Measurements from ENCODE around the gene CDH12.
"Not testable (repeated sequence)": the region's sequence is repeated elsewhere in the genome, so short reads cannot be mapped to it uniquely, and the experiment has no call there.

CDH12 gene

GRCh38 chr5:22644859-22645258 lies 208.3 kb downstream of the CDH12 start:
- DNase-seq, result no peak

- no peak for DNase-seq
These were observed 209.8 kb downstream of the CDH12 start for GRCh38 chr5:22643356-22643755.

DNA sequence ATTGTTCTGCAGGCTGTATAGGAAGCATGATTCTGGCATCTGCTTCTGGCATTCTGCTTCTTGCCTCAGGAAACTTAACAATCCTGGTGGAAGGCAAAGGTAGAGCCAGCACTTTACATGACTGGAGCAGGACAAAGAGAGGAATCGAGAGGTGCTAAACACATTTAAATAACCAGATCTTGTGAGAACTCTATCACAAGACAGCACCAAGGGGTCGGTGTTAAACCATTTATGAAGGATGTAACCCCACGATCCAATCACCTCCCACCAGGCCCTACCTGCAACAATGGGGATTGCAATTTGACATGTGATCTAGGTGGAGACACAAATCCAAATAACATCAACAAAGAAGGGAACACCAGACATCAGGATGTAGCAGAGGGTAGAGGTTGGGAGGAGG lies 221.5 kb downstream of the CDH12 start:
- no peak for DNase-seq

DNA sequence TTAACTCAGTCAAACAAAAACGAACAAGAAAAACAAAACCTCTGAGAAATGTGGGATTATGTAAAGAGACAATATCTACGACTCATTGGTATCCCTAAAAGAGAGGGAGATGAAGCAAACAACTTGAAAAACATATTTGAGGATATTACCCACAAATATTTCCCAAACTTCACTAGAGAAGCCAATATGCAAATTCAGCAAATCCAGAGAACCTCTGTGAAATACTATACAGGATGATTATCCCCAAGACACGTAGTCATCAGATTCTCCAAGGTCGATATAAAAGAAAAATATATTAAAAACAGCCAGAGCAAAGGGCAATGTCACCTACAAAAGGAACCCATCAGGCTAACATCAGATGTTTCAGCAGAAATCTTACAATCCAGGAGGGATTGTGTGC lies 226.1 kb downstream of the CDH12 start:
- no peak for DNase-seq

GRCh38 chr5:22625451-22625850 lies 227.7 kb downstream of the CDH12 start:
- DNase-seq, result no peak

DNA sequence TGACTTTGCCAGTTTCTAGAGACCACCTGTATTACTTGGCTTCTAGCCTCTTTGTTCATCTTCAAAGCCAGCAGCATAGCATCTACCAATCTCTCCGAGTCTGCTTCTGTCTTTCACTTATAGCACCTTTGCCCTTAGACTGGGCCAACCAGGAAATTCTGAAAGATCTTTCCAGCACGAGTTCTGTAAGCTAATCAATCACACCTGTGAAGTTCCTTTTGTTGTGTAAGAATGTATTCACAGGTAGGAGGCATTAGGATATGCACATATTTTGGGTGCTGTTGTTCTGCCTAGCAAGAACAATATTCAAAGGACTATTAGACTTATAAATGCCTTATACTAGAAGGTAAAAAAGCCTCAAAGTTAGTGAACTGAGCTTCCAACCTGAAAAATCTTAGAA lies 232.1 kb downstream of the CDH12 start:
- no peak for DNase-seq

- no peak for DNase-seq
These were observed 237.2 kb downstream of the CDH12 start for GRCh38 chr5:22615964-22616363.

- DNase-seq, result no peak
These were observed 238.6 kb downstream of the CDH12 start for GRCh38 chr5:22614486-22615094.

- DNase-seq, result no peak
These were observed 240.2 kb downstream of the CDH12 start for GRCh38 chr5:22612928-22613327.

DNA sequence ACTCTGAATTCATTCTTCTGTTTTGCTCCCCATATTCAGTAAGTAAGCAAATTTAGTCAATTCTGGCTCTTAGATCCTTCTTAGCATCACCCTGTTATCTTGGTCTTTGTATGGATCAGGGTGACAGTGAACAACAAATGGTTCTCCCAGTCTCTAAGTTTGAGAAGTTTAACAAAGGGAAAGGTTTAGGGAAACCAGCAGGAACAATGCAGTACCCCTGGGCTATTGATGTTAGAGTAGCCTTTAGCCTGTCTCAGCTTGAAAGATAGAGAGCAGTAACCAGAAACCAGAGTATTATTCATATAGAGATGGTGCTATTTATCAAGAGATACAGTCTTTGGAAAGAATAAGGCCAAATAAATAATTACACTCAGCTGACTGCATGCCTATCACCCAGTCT lies 241.8 kb downstream of the CDH12 start:
- DNase-seq, result no peak

DNA sequence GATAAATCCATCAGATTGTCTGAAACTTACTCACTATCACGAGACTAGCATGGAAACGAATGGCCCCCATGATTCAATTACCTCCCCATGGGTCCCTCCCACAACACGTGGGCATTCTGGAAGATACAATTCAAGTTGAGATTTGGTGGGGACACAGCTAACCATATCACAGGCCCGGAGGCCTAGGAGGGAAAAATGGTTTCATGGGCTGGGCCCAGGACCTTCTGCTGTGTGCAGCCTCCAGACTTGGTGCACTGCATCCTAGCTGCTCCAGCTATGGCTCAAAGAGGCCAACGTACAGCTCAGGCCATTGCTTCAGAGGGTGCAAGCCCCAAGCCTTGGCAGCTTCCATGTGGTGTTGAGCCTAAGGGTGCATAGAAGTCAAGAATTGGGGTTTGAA lies 245.6 kb downstream of the CDH12 start:
- not testable (repeated sequence) for DNase-seq

DNA sequence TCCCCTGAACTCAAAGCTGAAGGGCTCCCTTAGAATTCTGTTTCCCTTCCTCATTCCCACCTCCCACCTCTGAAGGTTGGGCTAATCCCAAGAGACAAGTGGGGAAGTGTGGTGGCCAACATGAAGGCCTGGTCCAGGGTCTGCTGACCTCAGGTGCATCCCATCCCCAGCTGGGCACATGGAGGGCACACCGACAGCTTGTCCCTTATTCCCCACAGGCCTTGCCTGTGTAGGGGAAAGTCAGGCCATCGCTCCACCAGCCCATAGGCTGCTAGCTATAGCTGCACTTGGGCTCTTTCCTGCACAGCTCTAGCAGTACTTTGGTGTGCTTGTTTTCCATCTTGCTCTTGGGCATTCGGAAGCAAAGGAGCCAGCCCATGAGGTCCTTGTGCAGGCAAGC lies 247.7 kb downstream of the CDH12 start:
- no peak for DNase-seq

DNA sequence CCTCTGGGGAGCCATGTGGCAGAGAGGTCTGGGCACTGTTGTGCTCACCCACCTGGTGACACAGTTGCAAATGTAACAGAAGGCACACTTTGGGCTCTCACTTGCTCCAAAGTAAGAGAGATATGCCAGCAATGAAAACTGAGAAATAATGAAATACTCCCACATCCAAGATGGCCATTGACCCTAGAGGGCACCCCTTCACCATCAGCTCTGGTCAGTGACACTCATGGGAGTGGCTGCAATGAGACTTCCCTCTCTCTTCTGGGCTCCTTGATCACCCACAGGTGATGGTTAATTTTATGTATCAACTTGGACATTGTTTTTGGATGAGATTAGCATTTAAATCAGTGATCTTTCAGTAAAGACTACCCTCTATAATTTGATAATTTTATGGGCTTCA lies 248.4 kb downstream of the CDH12 start:
- no peak for DNase-seq

DNA sequence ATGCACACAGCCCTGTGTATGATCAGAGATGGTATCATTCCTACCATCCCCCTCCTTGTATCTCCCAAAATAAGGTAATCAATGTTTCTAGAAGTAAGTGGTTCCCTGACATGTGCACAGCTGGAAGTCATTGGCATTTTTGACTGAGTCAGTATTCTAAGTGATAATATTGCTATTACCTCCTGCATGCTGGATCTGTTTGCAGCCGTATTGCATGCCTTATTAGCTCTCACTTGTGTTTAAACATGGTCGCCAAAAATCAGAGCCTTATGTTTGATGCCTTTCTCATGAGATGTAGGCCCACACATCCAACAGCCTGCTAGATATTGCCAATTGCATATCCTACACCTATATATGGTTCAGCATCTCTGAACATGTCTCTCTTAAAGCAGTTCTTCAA lies 254.3 kb downstream of the CDH12 start:
- DNase-seq, result no peak

DNA sequence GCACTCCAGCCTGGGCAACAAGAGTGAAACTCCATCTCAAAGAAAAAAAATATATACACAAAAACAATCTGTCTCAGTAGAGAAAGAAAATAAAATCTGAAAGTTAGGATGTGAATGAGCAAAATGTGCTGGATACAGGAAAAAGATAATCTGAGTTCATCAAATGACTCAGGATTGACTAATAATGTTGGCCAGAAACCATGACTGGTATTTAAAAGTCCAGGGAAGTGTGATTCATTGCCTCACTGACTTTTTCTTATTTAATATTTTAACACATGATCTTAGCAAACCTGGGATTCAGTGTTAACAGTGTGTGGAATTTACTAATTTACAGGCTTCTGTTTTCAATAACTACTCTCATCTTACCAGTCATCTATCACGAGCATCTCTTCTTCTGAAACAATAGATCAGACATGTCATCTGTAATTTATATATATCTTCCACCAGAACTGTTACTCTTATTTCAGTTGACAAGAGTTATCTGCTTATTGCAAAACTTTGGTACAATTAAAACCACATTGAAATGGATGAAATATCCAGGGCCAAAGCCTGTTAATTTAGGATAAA lies 256.7 kb downstream of the CDH12 start:
- DNase-seq, result no peak

DNA sequence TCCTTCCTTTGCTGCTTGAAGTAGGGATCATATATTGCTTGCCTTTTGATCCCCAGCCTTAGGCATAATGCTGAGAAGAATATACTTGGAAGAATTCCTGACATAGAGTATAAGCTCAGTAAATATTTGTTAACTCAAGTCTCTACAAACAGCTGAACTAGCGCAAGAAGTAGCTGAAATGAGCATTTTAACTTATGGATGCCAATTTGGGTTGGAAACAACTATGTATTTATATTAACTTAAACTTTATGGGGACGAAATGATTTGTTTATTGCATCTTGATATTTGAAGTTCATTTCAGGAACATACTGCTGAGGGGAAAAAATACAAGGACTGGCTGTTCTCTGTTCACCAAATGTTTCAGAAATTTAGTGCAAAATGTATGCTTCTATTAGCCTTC lies 258.7 kb downstream of the CDH12 start:
- no peak for DNase-seq

DNA sequence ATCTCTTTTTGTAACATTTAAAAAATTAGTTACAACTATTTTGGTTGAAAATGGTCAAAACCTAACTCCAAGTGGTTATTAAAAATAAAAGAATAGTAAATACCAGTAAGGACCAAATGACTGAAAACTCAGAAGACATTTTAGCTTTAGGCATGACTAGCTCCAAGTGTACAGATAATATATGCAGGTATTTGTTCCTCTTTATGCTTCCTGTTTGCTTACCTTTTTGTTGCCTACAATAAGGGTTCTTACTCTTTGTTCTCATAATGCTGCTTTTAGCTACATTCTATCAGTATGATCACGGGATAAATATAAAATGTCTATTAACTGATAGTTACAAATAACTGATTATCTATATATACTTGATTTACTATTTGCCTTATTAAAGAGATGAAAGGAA lies 259.6 kb downstream of the CDH12 start:
- no peak for DNase-seq

DNA sequence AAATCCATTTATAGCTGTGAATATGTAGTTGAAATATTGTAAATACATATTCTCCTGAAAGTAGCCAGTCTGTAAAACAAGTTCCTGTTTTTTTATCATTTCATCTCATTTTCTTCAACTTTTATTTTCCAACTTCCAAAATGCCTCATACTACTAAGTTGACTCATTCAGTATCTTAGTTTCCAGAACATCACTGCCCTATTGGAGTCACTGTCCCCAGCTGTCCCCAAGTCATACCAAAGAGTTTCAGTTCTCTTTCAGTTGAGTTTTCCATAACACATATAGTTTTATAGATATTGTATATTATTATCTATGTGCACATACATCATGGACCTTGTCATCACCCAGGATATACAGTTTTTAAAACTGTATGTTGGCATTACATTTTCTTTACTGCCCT lies 261.7 kb downstream of the CDH12 start:
- DNase-seq, result no peak

- no peak for DNase-seq
These were observed 262.4 kb downstream of the CDH12 start for GRCh38 chr5:22590677-22591268.

- no peak for DNase-seq
These were observed 275.4 kb downstream of the CDH12 start for GRCh38 chr5:22577711-22578110.

DNA sequence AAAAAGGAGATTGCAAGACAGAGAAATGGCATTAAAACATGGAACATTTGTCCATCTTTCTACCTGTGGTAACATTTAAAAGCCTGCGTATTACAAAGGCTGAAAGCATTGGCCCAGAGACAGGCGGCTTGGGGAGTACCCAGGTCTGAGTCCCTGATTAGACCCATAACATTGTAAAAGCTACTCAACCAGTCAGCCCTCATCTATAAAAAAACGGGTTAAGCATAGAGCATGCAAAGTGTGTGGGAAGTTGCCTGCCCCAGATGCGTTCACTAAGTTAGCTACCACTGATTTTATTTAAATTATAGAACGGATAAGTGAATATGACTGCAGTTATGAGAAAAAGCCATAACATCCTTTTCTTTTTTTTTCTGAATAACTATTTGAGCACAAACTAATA lies 276.1 kb downstream of the CDH12 start:
- no peak for DNase-seq

DNA sequence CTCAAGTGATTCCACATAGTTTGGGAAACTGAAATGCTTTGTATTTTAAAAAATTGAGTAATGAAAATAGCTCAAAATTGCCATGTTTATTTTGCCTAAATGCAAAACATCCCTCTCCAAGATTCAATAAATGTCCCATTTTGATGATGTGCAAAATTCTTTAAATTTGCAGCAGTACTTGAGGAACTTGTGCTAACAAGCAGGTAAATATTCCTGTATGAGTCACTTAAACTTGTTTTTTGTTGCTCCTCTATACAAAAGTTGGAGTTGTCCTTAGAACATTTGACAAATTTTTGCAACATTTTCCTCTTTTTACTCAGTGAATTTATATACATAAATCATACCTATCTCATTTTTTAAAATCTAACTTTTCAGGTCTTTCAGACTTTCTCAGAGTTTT lies 280.2 kb downstream of the CDH12 start:
- no peak for DNase-seq

- DNase-seq, result no peak
These were observed 285.2 kb downstream of the CDH12 start for GRCh38 chr5:22567983-22568382.

DNA sequence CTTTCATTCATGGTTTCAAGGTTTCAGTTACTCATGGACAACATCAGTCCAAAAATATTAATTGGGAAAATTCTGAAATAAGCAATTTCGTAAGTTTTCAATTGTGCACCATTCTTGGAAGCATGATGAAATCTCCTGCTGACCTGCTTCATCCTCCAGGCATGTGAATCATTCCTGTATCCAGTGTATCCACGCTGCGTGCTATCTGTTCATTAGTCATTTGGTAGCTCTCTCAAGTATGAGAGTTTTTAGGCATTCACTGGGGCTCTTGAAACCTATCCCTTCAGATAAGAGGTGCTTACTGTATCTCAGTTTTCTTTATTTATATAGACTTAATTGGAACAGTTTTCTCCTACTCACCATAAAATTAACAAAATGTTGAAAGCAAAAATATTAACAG lies 293.0 kb downstream of the CDH12 start:
- DNase-seq, result no peak

GRCh38 chr5:22557251-22557650 lies 295.9 kb downstream of the CDH12 start:
- DNase-seq, result peak; percentile 33
